Measurements from ENCODE around the gene KANSL1.
A peak's percentile ranks its signal among the peaks of the same experiment; 100 is the strongest.

The KANSL1 gene

GRCh38 chr17:46060461-46060860, 132.8 kb downstream of the KANSL1 start:
- no peak for DNase-seq

- DNase-seq, result no peak
Observed at GRCh38 chr17:46059486-46059885, 133.7 kb downstream of the KANSL1 start.

GRCh38 chr17:46057366-46057765, 135.9 kb downstream of the KANSL1 start:
- DNase-seq, result no peak

GRCh38 chr17:46056800-46057304, 136.4 kb downstream of the KANSL1 start:
- DNase-seq, result no peak

- no peak for DNase-seq
Observed at GRCh38 chr17:46053911-46054534, 139.2 kb downstream of the KANSL1 start.

- no peak for DNase-seq
Observed at GRCh38 chr17:46049656-46050055, 143.6 kb downstream of the KANSL1 start.

- no peak for DNase-seq
Observed at GRCh38 chr17:46047856-46048255, 145.4 kb downstream of the KANSL1 start.

- DNase-seq, result no peak
Observed at GRCh38 chr17:46047398-46047797, 145.8 kb downstream of the KANSL1 start.

- DNase-seq, result no peak
Observed at GRCh38 chr17:46046957-46047356, 146.3 kb downstream of the KANSL1 start.

- DNase-seq, result no peak
Observed at GRCh38 chr17:46045639-46046038, 147.6 kb downstream of the KANSL1 start.

GRCh38 chr17:46044989-46045388, 148.2 kb downstream of the KANSL1 start:
- no peak for DNase-seq

- DNase-seq, result peak; percentile 73
Observed at GRCh38 chr17:46044286-46044928, 148.8 kb downstream of the KANSL1 start.

GRCh38 chr17:46043606-46044005, 149.6 kb downstream of the KANSL1 start:
- no peak for DNase-seq

- no peak for DNase-seq
Observed at GRCh38 chr17:46042925-46043324, 150.3 kb downstream of the KANSL1 start.

- DNase-seq, result no peak
Observed at GRCh38 chr17:46042246-46042645, 151.0 kb downstream of the KANSL1 start.

- DNase-seq, result no peak
Observed at GRCh38 chr17:46039592-46040186, 153.5 kb downstream of the KANSL1 start.

GRCh38 chr17:46038937-46039336, 154.3 kb downstream of the KANSL1 start:
- no peak for DNase-seq

- no peak for DNase-seq
Observed at GRCh38 chr17:46038414-46038813, 154.8 kb downstream of the KANSL1 start.

- DNase-seq, result no peak
Observed at GRCh38 chr17:46037722-46038255, 155.4 kb downstream of the KANSL1 start.

- DNase-seq, result no peak
Observed at GRCh38 chr17:46036491-46036890, 156.7 kb downstream of the KANSL1 start.

GRCh38 chr17:46035112-46035818, 158.0 kb downstream of the KANSL1 start:
- no peak for DNase-seq

- DNase-seq, result no peak
Observed at GRCh38 chr17:46033392-46033791, 159.8 kb downstream of the KANSL1 start.

GRCh38 chr17:46032909-46033308, 160.3 kb downstream of the KANSL1 start:
- no peak for DNase-seq
